ENCODE data around the gene CDYL. TPM values are rescaled to one million over a fixed set of nuclear protein-coding genes. Genes with fewer than 3 reads are reported as not detected.

The CDYL gene
- total and polyA plus RNA-seq, 7 donors: 14.2 to 82.8 (median 37.9) TPM

- H3K27me3 ChIP-seq: no peaks in the 10 kb centered on the region
- intact Hi-C loops (cut with DNase I): no loop called here
- H3K4me1 ChIP-seq: peaks cover 0 to 13% (median 3%) of the 10 kb centered on the region in 4 donors
- H3K27ac ChIP-seq: no peak overlapping the region
- H3K4me3 ChIP-seq: no peak overlapping the region
- 84 to 85% methylated on average over 4 of the region's 4 CpGs for WGBS, 2 donors
- no peak for DNase-seq
- no peaks in the 10 kb centered on the region for H3K9me3 ChIP-seq
- TF ChIP-seq, protein P1, sequence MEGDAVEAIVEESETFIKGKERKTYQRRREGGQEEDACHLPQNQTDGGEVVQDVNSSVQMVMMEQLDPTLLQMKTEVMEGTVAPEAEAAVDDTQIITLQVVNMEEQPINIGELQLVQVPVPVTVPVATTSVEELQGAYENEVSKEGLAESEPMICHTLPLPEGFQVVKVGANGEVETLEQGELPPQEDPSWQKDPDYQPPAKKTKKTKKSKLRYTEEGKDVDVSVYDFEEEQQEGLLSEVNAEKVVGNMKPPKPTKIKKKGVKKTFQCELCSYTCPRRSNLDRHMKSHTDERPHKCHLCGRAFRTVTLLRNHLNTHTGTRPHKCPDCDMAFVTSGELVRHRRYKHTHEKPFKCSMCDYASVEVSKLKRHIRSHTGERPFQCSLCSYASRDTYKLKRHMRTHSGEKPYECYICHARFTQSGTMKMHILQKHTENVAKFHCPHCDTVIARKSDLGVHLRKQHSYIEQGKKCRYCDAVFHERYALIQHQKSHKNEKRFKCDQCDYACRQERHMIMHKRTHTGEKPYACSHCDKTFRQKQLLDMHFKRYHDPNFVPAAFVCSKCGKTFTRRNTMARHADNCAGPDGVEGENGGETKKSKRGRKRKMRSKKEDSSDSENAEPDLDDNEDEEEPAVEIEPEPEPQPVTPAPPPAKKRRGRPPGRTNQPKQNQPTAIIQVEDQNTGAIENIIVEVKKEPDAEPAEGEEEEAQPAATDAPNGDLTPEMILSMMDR (IDR thresholded peaks at IDR 0.05): no peak
- TF ChIP-seq POLR2A (IDR thresholded peaks at IDR 0.05) (no peak), POLR2AphosphoS5 (IDR thresholded peaks at IDR 0.05) (no peak)
- no peaks in the 10 kb centered on the region for H3K36me3 ChIP-seq
Observed at GRCh38 chr6:4885341-4885933, 109.2 kb downstream of the CDYL start.

GRCh38 chr6:4888841-4889240, 112.6 kb downstream of the CDYL start:
- no peak for DNase-seq
- H3K27me3 ChIP-seq: no peaks in the 10 kb centered on the region
- no peak overlapping the region for H3K27ac ChIP-seq
- H3K36me3 ChIP-seq: peaks cover 0 to 22% (median 8%) of the 10 kb centered on the region in 4 donors
- 94% methylated on average over 2 of the region's 2 CpGs for WGBS, 2 donors
- H3K4me3 ChIP-seq: no peak overlapping the region
- TF ChIP-seq POLR2A (IDR thresholded peaks at IDR 0.05) (no peak), EP300 (IDR thresholded peaks at IDR 0.05) (no peak), POLR2AphosphoS5 (IDR thresholded peaks at IDR 0.05) (no peak)
- TF ChIP-seq, protein P1 (IDR thresholded peaks at IDR 0.05): no peak
- H3K4me1 ChIP-seq: peaks cover 0 to 3% (median 0%) of the 10 kb centered on the region in 4 donors
- intact Hi-C loops (cut with DNase I): no loop called here
- H3K9me3 ChIP-seq: no peaks in the 10 kb centered on the region

DNA sequence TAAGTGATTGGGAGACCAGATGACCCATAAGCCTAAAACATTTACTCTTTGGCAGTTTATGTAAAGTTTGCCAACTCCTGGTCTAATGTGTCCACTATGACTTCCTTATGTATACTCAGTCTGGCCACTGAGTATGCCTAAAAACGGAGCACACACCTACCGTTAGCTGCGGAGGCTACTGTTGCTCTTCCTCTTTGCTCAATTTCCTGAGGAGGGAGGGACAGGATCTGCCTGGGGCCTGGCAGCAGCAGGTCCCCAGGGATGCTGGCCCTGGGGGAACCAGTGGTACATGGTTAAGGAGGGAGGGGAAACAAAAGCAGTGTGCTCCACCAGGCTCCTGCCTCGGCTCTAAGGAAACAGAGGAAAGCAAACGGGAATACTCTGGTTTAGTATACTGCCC, 113.5 kb downstream of the CDYL start:
- intact Hi-C loops (cut with DNase I): no loop called here
- Histone ChIP-seq H3K9me3 (no peaks in the 10 kb centered on the region), H3K36me3 (peaks cover 0 to 30% (median 8%) of the 10 kb centered on the region in 4 donors), H3K4me3 (no peak overlapping the region), H3K4me1 (peaks cover 0 to 3% (median 0%) of the 10 kb centered on the region in 4 donors), H3K27me3 (no peaks in the 10 kb centered on the region), H3K27ac (no peak overlapping the region)
- no peak for DNase-seq
- TF ChIP-seq, protein P1 (IDR thresholded peaks at IDR 0.05): no peak
- TF ChIP-seq POLR2A (IDR thresholded peaks at IDR 0.05): no peak
- no peak for TF ChIP-seq POLR2AphosphoS5 (IDR thresholded peaks at IDR 0.05)
- 27 to 45% methylated on average over 5 of the region's 5 CpGs for WGBS, 2 donors

- H3K27me3 ChIP-seq: no peaks in the 10 kb centered on the region
- intact Hi-C loops (cut with DNase I): no loop called here
- no peak overlapping the region for H3K4me3 ChIP-seq
- H3K27ac ChIP-seq: no peak overlapping the region
- no peaks in the 10 kb centered on the region for H3K9me3 ChIP-seq
- WGBS, 2 donors: 92% methylated on average over 9 of the region's 9 CpGs
- TF ChIP-seq EP300 (IDR thresholded peaks at IDR 0.05): no peak
- TF ChIP-seq, protein P1 (IDR thresholded peaks at IDR 0.05): no peak
- TF ChIP-seq POLR2AphosphoS5 (IDR thresholded peaks at IDR 0.05): no peak
- TF ChIP-seq POLR2A (IDR thresholded peaks at IDR 0.05): no peak
- DNase-seq: no peak
- H3K4me1 ChIP-seq: peaks cover 0 to 3% (median 0%) of the 10 kb centered on the region in 4 donors
- peaks cover 0 to 31% (median 8%) of the 10 kb centered on the region in 4 donors for H3K36me3 ChIP-seq
Observed at GRCh38 chr6:4890191-4890590, 114.0 kb downstream of the CDYL start.

DNA sequence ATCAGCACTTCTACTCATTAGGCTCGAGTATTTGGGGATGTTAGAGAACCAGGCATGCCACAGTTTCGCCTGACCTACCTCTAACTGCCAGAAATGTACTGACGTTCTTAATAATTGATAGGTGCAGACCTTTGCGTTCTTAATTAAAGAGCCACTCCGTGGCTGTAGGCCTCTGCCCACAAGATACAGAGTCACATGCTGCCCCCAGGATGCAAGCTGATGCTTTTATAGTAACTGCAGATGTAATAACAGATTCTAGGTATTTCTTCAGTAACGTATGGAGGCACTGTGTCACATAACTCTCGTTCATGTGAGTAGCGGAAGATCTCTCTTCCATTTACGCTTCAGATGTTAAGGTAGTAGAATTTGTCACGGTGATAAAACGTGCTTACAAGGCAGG, 114.4 kb downstream of the CDYL start:
- DNase-seq: no peak
- TF ChIP-seq, protein P1 (IDR thresholded peaks at IDR 0.05): no peak
- TF ChIP-seq POLR2A (IDR thresholded peaks at IDR 0.05) (no peak), EP300 (IDR thresholded peaks at IDR 0.05) (no peak), POLR2AphosphoS5 (IDR thresholded peaks at IDR 0.05) (no peak)
- WGBS, 2 donors: 94 to 95% methylated on average over 11 of the region's 11 CpGs

More for the DNA sequence above, 114.4 kb downstream of the CDYL start:
- Histone ChIP-seq H3K4me1 (peaks cover 0 to 3% (median 0%) of the 10 kb centered on the region in 4 donors), H3K9me3 (no peaks in the 10 kb centered on the region), H3K36me3 (peaks cover 0 to 31% (median 8%) of the 10 kb centered on the region in 4 donors), H3K4me3 (no peak overlapping the region), H3K27ac (no peak overlapping the region), H3K27me3 (no peaks in the 10 kb centered on the region)
- intact Hi-C loops (cut with DNase I): no loop called here
